DOHH2 (cell line): ENCODE measurements around the gene TEX29.

Source experiments
- H3F3A ChIP-seq: fragments of 200-600 bp; sonication (generic), shearing (Covaris generic); 2 replicates; pipeline ENCODE4 v1.6.0; 2016; ENCODE audit warnings: antibody characterized with exemption, mild to moderate bottlenecking; ENCODE audit not compliant: control insufficient read depth, insufficient read depth
- H3K27ac ChIP-seq: fragments of 200-600 bp; sonication (generic); 2 replicates; pipeline ENCODE4 v1.5.1; 2014; ENCODE audit warnings: low read depth, mild to moderate bottlenecking, low read length, moderate library complexity
- H3K27me3 ChIP-seq: fragments of 200-600 bp; sonication (generic); 2 replicates; pipeline ENCODE4 v1.6.1; 2014; ENCODE audit warnings: mild to moderate bottlenecking, low read length, mixed read lengths; ENCODE audit not compliant: control insufficient read depth
- H3K36me3 ChIP-seq: fragments of 200-600 bp; sonication (generic); 2 replicates; pipeline ENCODE4 v1.6.1; 2014; ENCODE audit warnings: mild to moderate bottlenecking, low read length, moderate library complexity, mixed read lengths; ENCODE audit not compliant: control insufficient read depth
- H3K4me1 ChIP-seq: fragments of 200-600 bp; sonication (generic); 2 replicates; pipeline ENCODE4 v1.6.1; 2014; ENCODE audit warnings: mild to moderate bottlenecking, low read length, mixed read lengths; ENCODE audit not compliant: control insufficient read depth
- H3K4me2 ChIP-seq: fragments of 200-600 bp; sonication (generic); 2 replicates; pipeline ENCODE4 v1.6.0; 2014; ENCODE audit warnings: mild to moderate bottlenecking, low read length, moderate library complexity
- H3K4me3 ChIP-seq: fragments of 200-600 bp; sonication (generic); 2 replicates; pipeline ENCODE4 v1.5.1; 2014; ENCODE audit warnings: mild to moderate bottlenecking, low read length, mixed read lengths
- H3K79me2 ChIP-seq: fragments of 200-600 bp; sonication (generic); 2 replicates; pipeline ENCODE4 v1.6.1; 2014; ENCODE audit warnings: mild to moderate bottlenecking, low read length, mixed read lengths; ENCODE audit not compliant: control insufficient read depth
- H3K9me2 ChIP-seq: fragments of 200-600 bp; sonication (generic); replicated peaks from 2 replicates; pipeline ENCODE4 v1.6.1; 2014; ENCODE audit warnings: mild to moderate bottlenecking, low read length, mixed read lengths; ENCODE audit not compliant: control insufficient read depth
- H3K9me3 ChIP-seq: fragments of 200-600 bp; sonication (generic); 2 replicates; pipeline ENCODE4 v1.6.1; 2014; ENCODE audit warnings: antibody characterized with exemption, low read length, mixed read lengths; ENCODE audit not compliant: control insufficient read depth, insufficient read depth
- H4K20me1 ChIP-seq: fragments of 200-600 bp; sonication (generic); 2 replicates; pipeline ENCODE4 v1.6.0; 2014; ENCODE audit warnings: low read depth, mild to moderate bottlenecking, antibody characterized with exemption, low read length, moderate library complexity; ENCODE audit not compliant: control insufficient read depth, insufficient read depth
- CTCF ChIP-seq: fragments of 200-600 bp; sonication (generic); IDR thresholded peaks from one replicate; pipeline ENCODE4 v1.5.1; 2014; ENCODE audit warnings: antibody characterized with exemption, mild to moderate bottlenecking, low read depth, low read length; ENCODE audit not compliant: poor library complexity, severe bottlenecking
- EZH2phosphoT487 ChIP-seq: fragments of 200-600 bp; sonication (generic); IDR thresholded peaks from 2 replicates; pipeline ENCODE4 v1.6.1; 2017; ENCODE audit warnings: borderline replicate concordance, mild to moderate bottlenecking, antibody characterized with exemption, low read length, moderate library complexity, mixed read lengths

TEX29 gene

GRCh38 chr13:111281751-111282311, 38.6 kb upstream of the TEX29 start:
- H3K27ac ChIP-seq = no peak overlapping the region

GRCh38 chr13:111282425-111282824, 38.0 kb upstream of the TEX29 start:
- Histone ChIP-seq H3K9me3 (no peaks in the 10 kb centered on the region), H3F3A (0 out of 2 replicates have a peak, but pooled peaks cover 2% of the 10 kb centered on the region), H3K4me1 (no peaks in the 10 kb centered on the region), H3K4me2 (no peak overlapping the region), H3K36me3 (peaks cover 99% of the 10 kb centered on the region), H3K79me2 (peaks cover 3% of the 10 kb centered on the region), H3K9me2 (no peaks in the 10 kb centered on the region), H3K4me3 (no peak overlapping the region), H3K27ac (no peak overlapping the region), H3K27me3 (no peaks in the 10 kb centered on the region), H4K20me1 (no peaks in the 10 kb centered on the region; the same call in 1 of the 2 replicates)
- TF ChIP-seq EZH2phosphoT487 (no peak), CTCF (no peak)

More at GRCh38 chr13:111281751-111282311, 38.6 kb upstream of the TEX29 start:
- H3K36me3 ChIP-seq = peaks cover 99% of the 10 kb centered on the region
- no peak overlapping the region for H3K4me2 ChIP-seq
- no peaks in the 10 kb centered on the region for H3K4me1 ChIP-seq
- H4K20me1 ChIP-seq = no peaks in the 10 kb centered on the region
- no peak overlapping the region for H3K4me3 ChIP-seq
- no peaks in the 10 kb centered on the region for H3K27me3 ChIP-seq
- no peaks in the 10 kb centered on the region for H3K9me3 ChIP-seq
- no peak for TF ChIP-seq EZH2phosphoT487
- peaks cover 3% of the 10 kb centered on the region for H3K79me2 ChIP-seq
- H3F3A ChIP-seq = 0 out of 2 replicates have a peak, but pooled peaks cover 2% of the 10 kb centered on the region
- no peaks in the 10 kb centered on the region for H3K9me2 ChIP-seq

- no peak for TF ChIP-seq CTCF
- no peak for TF ChIP-seq EZH2phosphoT487
- Histone ChIP-seq H3F3A (0 out of 2 replicates have a peak, but pooled peaks cover 2% of the 10 kb centered on the region), H3K27ac (no peak overlapping the region), H3K9me3 (no peaks in the 10 kb centered on the region), H3K4me2 (no peak overlapping the region), H3K27me3 (no peaks in the 10 kb centered on the region), H3K79me2 (peaks cover 3% of the 10 kb centered on the region), H3K9me2 (no peaks in the 10 kb centered on the region), H3K4me1 (no peaks in the 10 kb centered on the region), H4K20me1 (no peaks in the 10 kb centered on the region; the same call in 1 of the 2 replicates), H3K36me3 (peaks cover 99% of the 10 kb centered on the region), H3K4me3 (no peak overlapping the region)
Observed at GRCh38 chr13:111282997-111283396, 37.4 kb upstream of the TEX29 start.

GRCh38 chr13:111283457-111283856, 37.0 kb upstream of the TEX29 start:
- Histone ChIP-seq H3K27ac (no peak overlapping the region), H4K20me1 (no peaks in the 10 kb centered on the region; the same call in 1 of the 2 replicates), H3F3A (0 out of 2 replicates have a peak, but pooled peaks cover 2% of the 10 kb centered on the region), H3K4me2 (no peak overlapping the region), H3K79me2 (peaks cover 1% of the 10 kb centered on the region), H3K4me3 (no peak overlapping the region), H3K4me1 (no peaks in the 10 kb centered on the region), H3K9me2 (no peaks in the 10 kb centered on the region), H3K9me3 (no peaks in the 10 kb centered on the region), H3K27me3 (no peaks in the 10 kb centered on the region), H3K36me3 (peaks cover 99% of the 10 kb centered on the region)
- TF ChIP-seq EZH2phosphoT487 (no peak), CTCF (no peak)
